HEK293 (cell line): ENCODE data around the gene PHLDA1.
A peak's percentile ranks its signal among the peaks of the same experiment; 100 is the strongest.

ENCODE experiments used
- CTCF ChIA-PET: fragments of 350-600 bp; formaldehyde crosslinking; extraction: SDS; loops from one replicate; lab custom pipeline; 2021; ENCODE audit warnings: antibody characterized with exemption; lab: Yijun Ruan, JAX
- POLR2A ChIA-PET: fragments of 300-600 bp; formaldehyde crosslinking; extraction: SDS; loops from one replicate; lab custom pipeline; 2020; ENCODE audit warnings: antibody characterized with exemption, inconsistent platforms; lab: Yijun Ruan, JAX
- H3K27ac ChIP-seq: fragments of 200-500 bp; sonication (Bioruptor generic); 2 replicates; pipeline ENCODE4 v1.5.1; 2014; ENCODE audit warnings: low read depth, low read length, control low read depth, inconsistent platforms; ENCODE audit errors: extremely low read depth
- H3K36me3 ChIP-seq, 2 experiments: fragments of 200-500 bp in 1 of 2; sonication (Bioruptor generic) in 1 of 2; 1 replicate in 1 of 2; 2 replicates in 1 of 2; pipeline ENCODE4 v1.5.1; 2014 to 2017; ENCODE audit warnings: inconsistent platforms in 2 of 2, low read length in 2 of 2; ENCODE audit not compliant: control insufficient read depth in 2 of 2, insufficient read depth in 1 of 2
- H3K4me1 ChIP-seq: fragments of 200-500 bp; sonication (Bioruptor generic); 2 replicates; pipeline ENCODE4 v1.5.1; 2014; ENCODE audit warnings: mild to moderate bottlenecking, low read length, inconsistent platforms; ENCODE audit not compliant: control insufficient read depth, insufficient read depth
- H3K4me3 ChIP-seq: 2 replicates; pipeline ENCODE4 v1.5.1; 2011; ENCODE audit warnings: low read depth, mild to moderate bottlenecking, control low read depth, low read length, moderate library complexity
- H3K9me3 ChIP-seq: fragments of 200-500 bp; sonication (Bioruptor generic); 2 replicates; pipeline ENCODE4 v1.5.1; 2014; ENCODE audit warnings: low read depth, low read length, inconsistent platforms; ENCODE audit not compliant: control insufficient read depth, insufficient read depth
- BCL6B ChIP-seq: fragments of 450-650 bp; formaldehyde crosslinking; IDR thresholded peaks from 2 replicates; pipeline ENCODE4 v1.5.1; 2017; ENCODE audit warnings: missing biosample characterization, missing genetic modification characterization
- HIC1 ChIP-seq: fragments of 450-650 bp; formaldehyde crosslinking; IDR thresholded peaks from 2 replicates; pipeline ENCODE4 v1.5.1; 2016; ENCODE audit warnings: missing biosample characterization, missing genetic modification characterization
- PATZ1 ChIP-seq: fragments of 450-650 bp; formaldehyde crosslinking; IDR thresholded peaks from 2 replicates; pipeline ENCODE4 v1.5.1; 2016; ENCODE audit warnings: missing biosample characterization, missing genetic modification characterization
- PRDM1 ChIP-seq: fragments of 450-650 bp; formaldehyde crosslinking; IDR thresholded peaks from 2 replicates; pipeline ENCODE4; 2016; ENCODE audit warnings: missing biosample characterization, missing genetic modification characterization
- PRDM6 ChIP-seq: fragments of 450-650 bp; formaldehyde crosslinking; IDR thresholded peaks from 2 replicates; pipeline ENCODE4 v1.5.1; 2017; ENCODE audit warnings: missing biosample characterization, missing genetic modification characterization
- SP3 ChIP-seq: fragments of 450-650 bp; formaldehyde crosslinking; IDR thresholded peaks from 2 replicates; pipeline ENCODE4 v1.5.1; 2016; ENCODE audit warnings: missing biosample characterization, missing genetic modification characterization
- ZBTB21 ChIP-seq: fragments of 450-650 bp; formaldehyde crosslinking; IDR thresholded peaks from 2 replicates; pipeline ENCODE4 v1.5.1; 2017; ENCODE audit warnings: missing biosample characterization, missing genetic modification characterization
- ZEB2 ChIP-seq: fragments of 450-650 bp; formaldehyde crosslinking; IDR thresholded peaks from 2 replicates; pipeline ENCODE4 v1.5.1; 2016; ENCODE audit warnings: missing biosample characterization, missing genetic modification characterization
- ZNF10 ChIP-seq: fragments of 450-650 bp; formaldehyde crosslinking; IDR thresholded peaks from 2 replicates; pipeline ENCODE4 v1.5.1; 2017; ENCODE audit warnings: missing biosample characterization, missing genetic modification characterization
- ZNF16 ChIP-seq: fragments of 450-650 bp; formaldehyde crosslinking; IDR thresholded peaks from 2 replicates; pipeline ENCODE4 v1.5.1; 2016; ENCODE audit warnings: low read depth, missing biosample characterization, missing genetic modification characterization
- ZNF248 ChIP-seq: fragments of 450-650 bp; formaldehyde crosslinking; IDR thresholded peaks from 2 replicates; pipeline ENCODE4 v1.5.1; 2017; ENCODE audit warnings: missing biosample characterization, missing genetic modification characterization
- ZNF37A ChIP-seq: fragments of 450-650 bp; IDR thresholded peaks from 2 replicates; pipeline ENCODE4 v1.5.1; 2018; ENCODE audit warnings: missing biosample characterization, missing genetic modification characterization
- ZNF398 ChIP-seq: fragments of 450-650 bp; formaldehyde crosslinking; IDR thresholded peaks from 2 replicates; pipeline ENCODE4 v1.5.1; 2017; ENCODE audit warnings: missing biosample characterization, missing genetic modification characterization
- ZNF404 ChIP-seq: fragments of 450-650 bp; formaldehyde crosslinking; IDR thresholded peaks from 2 replicates; pipeline ENCODE4 v1.5.1; 2017; ENCODE audit warnings: missing biosample characterization, missing genetic modification characterization
- ZNF473 ChIP-seq: fragments of 450-650 bp; formaldehyde crosslinking; IDR thresholded peaks from 2 replicates; pipeline ENCODE4 v1.5.1; 2017; ENCODE audit warnings: missing biosample characterization, missing genetic modification characterization
- ZNF521 ChIP-seq: fragments of 450-650 bp; formaldehyde crosslinking; IDR thresholded peaks from 2 replicates; pipeline ENCODE4 v1.5.1; 2017; ENCODE audit warnings: missing biosample characterization, mild to moderate bottlenecking, missing genetic modification characterization
- ZNF549 ChIP-seq: fragments of 450-650 bp; IDR thresholded peaks from 2 replicates; pipeline ENCODE4 v1.5.1; 2018; ENCODE audit warnings: missing biosample characterization, missing genetic modification characterization, mild to moderate bottlenecking, inconsistent platforms, moderate library complexity
- ZNF558 ChIP-seq: fragments of 450-650 bp; formaldehyde crosslinking; IDR thresholded peaks from 2 replicates; pipeline ENCODE4 v1.5.1; 2016; ENCODE audit warnings: missing biosample characterization, missing genetic modification characterization
- ZNF561 ChIP-seq: fragments of 450-650 bp; IDR thresholded peaks from 2 replicates; pipeline ENCODE4 v1.5.1; 2018; ENCODE audit warnings: missing biosample characterization, missing genetic modification characterization, borderline replicate concordance
- ZNF670 ChIP-seq: fragments of 450-650 bp; formaldehyde crosslinking; IDR thresholded peaks from 2 replicates; pipeline ENCODE4 v1.5.1; 2016; ENCODE audit warnings: missing biosample characterization, missing genetic modification characterization, low read depth
- ZNF792 ChIP-seq: fragments of 450-650 bp; formaldehyde crosslinking; IDR thresholded peaks from 2 replicates; pipeline ENCODE4 v1.5.1; 2016; ENCODE audit warnings: missing biosample characterization, missing genetic modification characterization
- TF ChIP-seq, protein P1 (sequence below): fragments of 450-650 bp; formaldehyde crosslinking; IDR thresholded peaks from 2 replicates; pipeline ENCODE4 v1.5.1; 2016; ENCODE audit warnings: missing biosample characterization, missing genetic modification characterization
- TF ChIP-seq, protein P2 (sequence below): fragments of 450-650 bp; IDR thresholded peaks from 2 replicates; pipeline ENCODE4 v1.5.1; 2018; ENCODE audit warnings: missing biosample characterization, missing genetic modification characterization

Gene PHLDA1

DNA sequence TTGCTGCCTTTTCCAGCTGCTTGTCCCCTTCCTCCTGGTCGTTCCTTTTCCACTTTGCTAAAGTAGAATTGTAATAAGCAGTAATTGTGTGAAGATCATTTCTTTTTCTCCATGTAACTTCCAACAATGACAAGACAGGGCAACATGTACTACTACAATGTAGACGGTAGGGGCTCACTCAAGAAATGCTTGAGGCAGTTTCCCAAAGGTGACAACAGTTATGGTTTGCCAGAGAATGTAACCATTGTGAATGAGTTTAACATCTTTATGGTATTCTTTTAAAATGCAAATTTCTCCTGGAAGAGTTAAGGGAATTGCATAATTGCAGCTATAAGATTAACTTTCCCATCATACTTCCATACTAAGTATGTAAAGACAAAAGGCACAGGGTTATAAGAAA is 23.8 kb upstream of the PHLDA1 start:
- TF ChIP-seq ZNF248 (tag by site-specific recombination) (no peak), ZBTB21 (no peak), PATZ1 (tag by site-specific recombination) (no peak), ZNF473 (tag by site-specific recombination) (no peak), ZNF561 (no peak), ZNF558 (tag by site-specific recombination) (no peak), ZNF549 (tag by site-specific recombination) (no peak), SP3 (no peak), ZEB2 (tag by site-specific recombination) (no peak), ZNF404 (tag by site-specific recombination) (no peak), ZNF521 (no peak), ZNF16 (tag by site-specific recombination) (no peak)
- Histone ChIP-seq H3K27ac (no peak overlapping the region), H3K36me3 (peaks cover 82 to 93% of the 10 kb centered on the region in 2 experiments), H3K9me3 (no peaks in the 10 kb centered on the region), H3K4me1 (no peaks in the 10 kb centered on the region), H3K4me3 (no peak overlapping the region)
- POLR2A ChIA-PET, result no interaction called here
- CTCF ChIA-PET, result interaction anchor here (0.6 kb wide), 1 partner anchor 258 kb away, joined by 6 read pairs; no protein-coding TSS in a partner anchor

GRCh38 chr12:76049575-76050251 is 18.1 kb upstream of the PHLDA1 start:
- H3K36me3 ChIP-seq, result peaks cover 63 to 85% of the 10 kb centered on the region in 2 experiments
- CTCF ChIA-PET, result interaction anchor here (0.6 to 1.6 kb wide), 6 partner anchors 26 to 545 kb away, joined by 3 to 8 read pairs (median 5); partner anchors contain the start of gene BBS10
- POLR2A ChIA-PET, result no interaction called here
- no peak for TF ChIP-seq ZNF37A (tag by site-specific recombination)
- no peak for TF ChIP-seq ZNF792 (tag by site-specific recombination)
- TF ChIP-seq ZNF398 (tag by site-specific recombination), result no peak
- no peak for TF ChIP-seq ZNF670 (tag by site-specific recombination)
- TF ChIP-seq, protein P1, sequence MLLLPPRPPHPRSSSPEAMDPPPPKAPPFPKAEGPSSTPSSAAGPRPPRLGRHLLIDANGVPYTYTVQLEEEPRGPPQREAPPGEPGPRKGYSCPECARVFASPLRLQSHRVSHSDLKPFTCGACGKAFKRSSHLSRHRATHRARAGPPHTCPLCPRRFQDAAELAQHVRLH, result no peak
- no peak for TF ChIP-seq PRDM1 (tag by site-specific recombination)
- no peak for TF ChIP-seq BCL6B
- 0 out of 2 replicates have a peak, but pooled peaks have one; percentile 16 for TF ChIP-seq HIC1 (tag by site-specific recombination)
- peak; percentile 55 for TF ChIP-seq PRDM6 (tag by site-specific recombination)
- no peak for TF ChIP-seq ZEB2 (tag by site-specific recombination)
- TF ChIP-seq ZNF10 (tag by site-specific recombination), result peak; percentile 35; the same call in 1 of the 2 replicates
- TF ChIP-seq, protein P2, sequence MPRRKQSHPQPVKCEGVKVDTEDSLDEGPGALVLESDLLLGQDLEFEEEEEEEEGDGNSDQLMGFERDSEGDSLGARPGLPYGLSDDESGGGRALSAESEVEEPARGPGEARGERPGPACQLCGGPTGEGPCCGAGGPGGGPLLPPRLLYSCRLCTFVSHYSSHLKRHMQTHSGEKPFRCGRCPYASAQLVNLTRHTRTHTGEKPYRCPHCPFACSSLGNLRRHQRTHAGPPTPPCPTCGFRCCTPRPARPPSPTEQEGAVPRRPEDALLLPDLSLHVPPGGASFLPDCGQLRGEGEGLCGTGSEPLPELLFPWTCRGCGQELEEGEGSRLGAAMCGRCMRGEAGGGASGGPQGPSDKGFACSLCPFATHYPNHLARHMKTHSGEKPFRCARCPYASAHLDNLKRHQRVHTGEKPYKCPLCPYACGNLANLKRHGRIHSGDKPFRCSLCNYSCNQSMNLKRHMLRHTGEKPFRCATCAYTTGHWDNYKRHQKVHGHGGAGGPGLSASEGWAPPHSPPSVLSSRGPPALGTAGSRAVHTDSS (tag by site-specific recombination), result peak; percentile 71; the same call in 1 of the 2 replicates

More at GRCh38 chr12:76049575-76050251, 18.1 kb upstream of the PHLDA1 start:
- Histone ChIP-seq H3K4me1 (no peaks in the 10 kb centered on the region), H3K4me3 (no peak overlapping the region), H3K9me3 (no peaks in the 10 kb centered on the region), H3K27ac (no peak overlapping the region)
